AG09309 (cell line): ENCODE measurements around the gene PPARG.
"Not testable (repeated sequence)": the region's sequence is repeated elsewhere in the genome, so short reads cannot be mapped to it uniquely, and the experiment has no call there.

Source experiments
- DNase-seq: peaks from one replicate; pipeline ENCODE4 v3.0.0-alpha.2; 2010; ENCODE audit warnings: low read depth
- H3K4me3 ChIP-seq: 2 replicates; pipeline ENCODE4 v1.5.1; 2011; ENCODE audit warnings: mild to moderate bottlenecking, low read depth, low read length, moderate library complexity; ENCODE audit not compliant: control insufficient read depth
- TF ChIP-seq, protein P1 (sequence below): IDR thresholded peaks from 2 replicates; pipeline ENCODE4 v1.5.1; 2011; ENCODE audit warnings: mild to moderate bottlenecking, low read depth, low read length, inconsistent platforms; ENCODE audit not compliant: insufficient read depth, control insufficient read depth; ENCODE audit errors: missing control alignments

Gene PPARG

DNA sequence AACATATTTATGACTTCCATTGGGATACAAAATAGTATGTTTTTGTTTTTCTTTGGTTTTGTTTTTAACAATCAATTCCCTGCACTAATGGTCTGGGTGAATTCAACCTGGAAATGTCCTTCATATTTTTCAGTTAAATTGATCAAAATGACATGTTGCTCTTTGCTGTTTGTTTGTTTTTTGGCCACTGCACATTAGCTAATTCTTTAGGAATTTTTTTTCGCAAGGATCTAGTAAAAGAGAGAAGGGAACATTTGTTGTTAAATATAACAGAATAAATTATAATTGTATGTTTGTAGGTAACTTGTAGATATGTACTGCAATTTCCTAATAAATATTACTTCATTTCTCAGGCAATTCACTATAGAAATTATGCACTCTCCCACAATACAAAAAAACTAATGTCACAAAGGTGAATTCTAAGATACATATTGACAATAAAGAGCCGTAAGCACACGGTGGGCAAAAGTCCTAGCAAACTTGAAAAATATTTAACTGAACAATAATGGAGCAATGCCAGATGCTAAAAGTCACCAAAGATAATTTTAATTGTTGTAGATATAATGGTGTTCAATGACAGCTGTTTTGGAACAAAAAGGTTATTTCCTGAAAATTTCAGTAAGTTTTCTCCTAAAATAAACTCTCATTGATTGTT is 21.4 kb upstream of the PPARG start:
- no peak overlapping the region for H3K4me3 ChIP-seq
- TF ChIP-seq, protein P1, sequence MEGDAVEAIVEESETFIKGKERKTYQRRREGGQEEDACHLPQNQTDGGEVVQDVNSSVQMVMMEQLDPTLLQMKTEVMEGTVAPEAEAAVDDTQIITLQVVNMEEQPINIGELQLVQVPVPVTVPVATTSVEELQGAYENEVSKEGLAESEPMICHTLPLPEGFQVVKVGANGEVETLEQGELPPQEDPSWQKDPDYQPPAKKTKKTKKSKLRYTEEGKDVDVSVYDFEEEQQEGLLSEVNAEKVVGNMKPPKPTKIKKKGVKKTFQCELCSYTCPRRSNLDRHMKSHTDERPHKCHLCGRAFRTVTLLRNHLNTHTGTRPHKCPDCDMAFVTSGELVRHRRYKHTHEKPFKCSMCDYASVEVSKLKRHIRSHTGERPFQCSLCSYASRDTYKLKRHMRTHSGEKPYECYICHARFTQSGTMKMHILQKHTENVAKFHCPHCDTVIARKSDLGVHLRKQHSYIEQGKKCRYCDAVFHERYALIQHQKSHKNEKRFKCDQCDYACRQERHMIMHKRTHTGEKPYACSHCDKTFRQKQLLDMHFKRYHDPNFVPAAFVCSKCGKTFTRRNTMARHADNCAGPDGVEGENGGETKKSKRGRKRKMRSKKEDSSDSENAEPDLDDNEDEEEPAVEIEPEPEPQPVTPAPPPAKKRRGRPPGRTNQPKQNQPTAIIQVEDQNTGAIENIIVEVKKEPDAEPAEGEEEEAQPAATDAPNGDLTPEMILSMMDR: no peak
- DNase-seq: no peak

DNA sequence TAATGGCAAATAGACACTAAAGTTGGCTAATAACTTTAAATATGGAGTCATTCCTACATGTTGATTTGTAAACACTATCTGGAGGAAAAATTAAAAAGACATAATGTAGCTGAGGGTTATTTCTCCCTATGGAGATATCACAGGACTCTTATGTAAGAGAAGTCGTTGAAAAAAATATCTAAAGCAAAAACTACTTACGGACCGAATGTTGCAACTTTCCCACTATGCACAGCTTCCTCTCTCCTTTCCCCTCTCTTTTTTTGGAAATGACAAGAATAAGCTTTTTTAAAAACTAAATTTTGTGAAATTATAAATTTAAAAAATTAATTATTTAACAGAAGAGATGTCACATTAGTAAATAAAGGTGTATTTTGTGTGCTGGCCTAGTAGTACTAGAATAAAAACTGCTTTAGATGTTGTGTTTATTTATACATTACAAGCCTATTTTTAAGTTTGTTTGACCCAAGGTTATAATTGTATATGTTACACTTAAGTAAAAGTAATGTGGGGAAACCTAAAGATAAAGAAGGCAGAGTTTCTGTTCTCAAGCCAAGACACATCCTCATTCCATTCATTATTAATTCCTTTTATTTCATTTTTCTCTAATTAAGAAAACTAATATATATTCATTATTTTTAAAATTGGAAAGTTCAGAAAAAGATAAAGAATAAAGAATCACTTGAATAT is 20.7 kb upstream of the PPARG start:
- no peak for DNase-seq
- no peak overlapping the region for H3K4me3 ChIP-seq
- TF ChIP-seq, protein P1: no peak

DNA sequence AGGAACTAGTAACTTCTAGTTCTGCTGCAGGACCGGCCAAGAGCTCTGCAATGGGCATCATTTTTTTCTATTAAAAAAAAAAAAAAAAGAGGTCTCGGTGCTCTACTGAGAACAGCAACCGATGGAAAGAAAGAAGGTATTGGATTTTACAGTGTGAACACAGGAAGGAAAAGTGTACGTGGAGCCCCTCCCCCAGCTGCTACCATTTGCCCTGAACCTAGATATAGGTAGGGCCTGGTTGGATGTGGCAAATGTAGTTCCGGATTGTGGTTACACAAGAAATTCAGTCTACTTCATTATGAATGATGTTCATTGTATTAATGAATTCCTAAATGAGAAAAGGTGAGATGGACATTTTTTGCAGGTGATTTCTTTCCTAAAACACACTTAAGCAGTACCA is 17.9 kb upstream of the PPARG start:
- no peak for DNase-seq
- TF ChIP-seq, protein P1: no peak
- H3K4me3 ChIP-seq: no peak overlapping the region

DNA sequence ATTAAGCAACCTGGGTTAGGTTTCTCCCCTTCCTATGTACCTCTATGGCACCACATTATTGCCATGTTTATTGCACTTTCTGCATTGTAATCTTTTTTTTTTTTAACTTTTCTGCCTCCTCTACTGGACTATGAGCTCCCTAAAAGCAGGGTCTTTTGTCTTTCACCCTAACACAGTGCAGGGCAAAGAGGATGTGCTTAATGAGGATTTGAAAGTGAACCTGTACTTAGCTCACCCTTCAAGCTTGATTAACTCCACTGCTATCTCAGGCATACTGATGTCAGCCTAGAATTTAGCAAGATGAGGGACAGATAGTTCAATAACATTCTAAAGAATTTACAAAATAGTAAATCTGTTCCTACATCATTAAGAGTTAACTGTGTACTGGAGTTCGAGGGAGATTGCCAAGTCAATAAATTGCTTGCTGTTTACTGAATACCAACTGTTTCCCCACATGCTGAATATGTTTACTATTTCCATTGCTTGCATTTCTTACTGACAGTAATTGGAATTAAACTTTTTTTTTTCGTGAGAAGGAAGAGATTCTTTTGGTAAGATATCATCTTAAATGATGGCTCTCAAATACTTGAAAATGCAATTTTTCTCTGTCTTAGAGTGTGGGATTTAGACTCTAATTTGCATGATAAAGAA is 15.7 kb upstream of the PPARG start:
- TF ChIP-seq, protein P1: no peak
- no peak for DNase-seq
- H3K4me3 ChIP-seq: no peak overlapping the region

DNA sequence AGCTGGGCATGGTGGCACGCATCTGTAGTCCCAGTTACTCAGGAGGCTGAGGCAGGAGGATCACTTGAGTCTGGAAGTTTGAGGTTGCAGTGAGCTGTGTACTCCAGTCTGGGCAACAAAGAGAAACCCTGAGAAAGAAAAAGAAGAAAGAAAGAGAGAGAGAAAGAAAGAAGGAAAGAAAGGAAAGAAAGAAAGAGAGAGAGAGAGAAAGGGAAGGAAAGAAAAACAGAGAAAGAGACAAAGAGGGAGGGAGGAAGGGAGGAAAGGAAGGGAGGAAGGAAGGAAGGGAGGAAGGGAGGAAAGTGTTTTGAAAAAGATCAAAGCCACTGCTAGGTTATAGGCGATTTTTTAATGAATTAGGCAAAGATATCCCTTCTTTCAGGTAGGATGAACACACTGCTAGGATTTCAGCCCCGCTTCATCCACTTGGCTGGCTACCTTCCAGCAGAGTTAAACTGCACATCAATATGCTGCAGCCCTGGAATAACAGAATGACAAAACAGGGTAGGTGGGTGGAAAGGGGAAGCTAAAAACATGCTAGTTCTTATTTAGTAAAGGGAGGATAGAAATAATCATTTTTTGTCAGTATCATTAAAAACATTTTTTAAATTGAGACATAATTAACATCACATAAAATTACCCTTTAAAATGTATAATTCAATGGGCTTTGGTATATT is 12.8 kb upstream of the PPARG start:
- no peak for DNase-seq
- no peak overlapping the region for H3K4me3 ChIP-seq
- TF ChIP-seq, protein P1: no peak

DNA sequence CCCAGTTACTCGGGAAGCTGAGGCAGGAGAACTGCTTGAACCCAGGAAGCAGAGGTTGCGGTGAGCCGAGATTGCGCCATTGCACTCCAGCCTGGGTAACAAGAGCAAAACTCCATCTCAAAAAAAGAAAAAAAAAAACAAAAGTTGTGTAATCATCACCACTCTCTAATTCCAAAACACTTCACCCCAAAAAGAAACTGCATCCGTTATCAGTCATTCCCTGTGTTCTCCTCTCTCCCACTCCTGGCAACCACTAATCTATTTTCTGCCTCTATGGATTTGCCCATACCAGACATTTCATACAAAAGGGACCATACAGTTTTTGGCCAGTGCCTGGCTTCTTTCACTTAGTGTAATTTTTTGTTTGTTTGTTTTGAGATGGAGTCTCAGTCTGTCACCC is 12.0 kb upstream of the PPARG start:
- not testable (repeated sequence) for DNase-seq, H3K4me3 ChIP-seq

DNA sequence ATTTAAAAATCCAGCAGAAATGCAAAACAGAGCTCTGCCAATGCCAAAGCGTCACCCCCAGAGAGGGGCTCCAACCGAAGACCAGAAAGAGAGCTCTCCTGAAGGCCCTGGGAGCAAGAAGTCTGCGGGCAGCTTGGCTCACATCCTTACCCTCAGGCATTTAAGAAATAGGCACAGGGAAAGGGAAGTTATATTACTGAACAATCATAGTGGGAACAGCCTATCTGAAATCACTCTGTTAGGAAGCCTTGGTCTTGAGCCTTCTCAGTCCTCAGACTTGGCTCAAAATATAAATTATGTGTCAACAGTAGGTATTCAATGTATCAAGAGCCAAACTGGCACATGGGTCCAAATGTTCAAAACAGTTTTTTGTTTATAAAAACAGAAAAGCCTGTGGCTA is 10.3 kb upstream of the PPARG start:
- no peak for DNase-seq
- TF ChIP-seq, protein P1: no peak
- H3K4me3 ChIP-seq: no peak overlapping the region
